Lower lobe of right lung (tissue), 2 donors: ENCODE results near the gene DPRX. TPM values are rescaled to one million over a fixed set of nuclear protein-coding genes. Genes with fewer than 3 reads are reported as not detected.

ENCODE experiments used
- ATAC-seq, 2 donors: fragments of 200-7000 bp; cut with Tn5 transposase; one replicate each; pipeline ENCODE4 v1.9.1; 2020 to 2022; ENCODE audit warnings: mild to moderate bottlenecking in 2 of 2, moderate library complexity in 2 of 2
- DNase-seq: peaks from one replicate; pipeline ENCODE4 v3.0.0-alpha.2; 2020
- H3K27ac ChIP-seq: fragments of 200-600 bp; one replicate; pipeline ENCODE4 v1.8.0; 2022
- H3K27me3 ChIP-seq: fragments of 200-600 bp; one replicate; pipeline ENCODE4 v1.8.0; 2022; ENCODE audit warnings: low read depth
- H3K36me3 ChIP-seq: fragments of 200-600 bp; one replicate; pipeline ENCODE4 v1.8.0; 2022; ENCODE audit warnings: mild to moderate bottlenecking
- H3K4me1 ChIP-seq: fragments of 200-600 bp; one replicate; pipeline ENCODE4 v1.8.0; 2022
- H3K4me3 ChIP-seq: fragments of 200-600 bp; one replicate; pipeline ENCODE4 v1.8.0; 2022; ENCODE audit warnings: mild to moderate bottlenecking
- H3K9me3 ChIP-seq: fragments of 200-600 bp; one replicate; pipeline ENCODE4 v1.8.0; 2022
- intact Hi-C: fragments of 100-400 bp; cut with DNase I; formaldehyde crosslinking; loops from one replicate; pipeline ENCODE4 v1.11.0; 2022
- long read RNA-seq: library from polyadenylated mRNA; unstranded; transcript quantifications from one replicate; pipeline ENCODE4 v2.0.0, GENCODE V29; 2021
- total RNA-seq: library from RNA; stranded (reverse); fragmentation: NEBNext Ultra II Directional; extraction: Animal tissue kit (Norgen Biotek cat#: 25700); gene quantifications from one replicate; pipeline ENCODE4 v1.2.1, GENCODE V29; 2021
- TF ChIP-seq, protein P1 (sequence below): fragments of 200-600 bp; IDR thresholded peaks from one replicate; pipeline ENCODE4 v1.8.0; 2022; ENCODE audit warnings: antibody characterized with exemption, mild to moderate bottlenecking
- donor health status: DM: no; HTN: yes; CAD: no; lungs with severe emphysema.

The DPRX gene, protein sequence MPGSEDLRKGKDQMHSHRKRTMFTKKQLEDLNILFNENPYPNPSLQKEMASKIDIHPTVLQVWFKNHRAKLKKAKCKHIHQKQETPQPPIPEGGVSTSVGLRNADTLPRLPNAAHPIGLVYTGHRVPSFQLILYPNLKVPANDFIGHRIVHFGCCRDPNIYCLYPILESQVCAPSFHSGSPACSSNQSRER
- total RNA-seq = not detected
- long read RNA-seq = 0 reads

DNA sequence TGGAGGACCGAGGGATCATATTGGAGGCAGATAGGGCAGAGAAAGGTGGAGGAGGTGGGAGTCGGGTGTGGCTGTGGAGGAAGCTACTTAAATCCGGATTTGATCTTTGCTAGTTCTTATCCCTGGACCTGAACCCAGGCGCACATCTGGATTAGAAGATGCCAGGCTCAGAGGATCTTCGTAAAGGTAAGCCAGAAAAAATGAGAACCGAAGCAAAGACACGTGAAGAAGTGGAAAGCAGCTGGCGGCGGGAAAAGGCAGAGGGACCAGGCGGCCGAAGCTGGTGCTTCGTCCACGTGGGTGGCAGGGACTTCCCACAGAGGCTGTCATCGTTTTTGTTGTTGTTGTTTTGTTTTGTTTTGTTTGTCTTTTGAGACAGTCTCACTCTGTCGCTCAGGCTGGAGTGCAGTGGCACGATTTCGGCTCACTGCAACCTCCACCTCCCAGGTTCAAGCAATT, at the start of gene DPRX:
TSS of gene DPRX (plus strand) at position 51 of the 459 bp plus-strand sequence. CDS start at position 159, 108 bp downstream.
- DNase-seq (no peak), ATAC-seq (no peak)
- Histone ChIP-seq H3K27me3 (no peaks in the 10 kb centered on the region), H3K9me3 (no peaks in the 10 kb centered on the region), H3K4me1 (no peaks in the 10 kb centered on the region), H3K4me3 (no peak within 1 kb of the TSS), H3K27ac (no peak within 1 kb of the TSS), H3K36me3 (no peaks in the 10 kb centered on the region)
- intact Hi-C loops = no loop called here
- TF ChIP-seq, protein P1, sequence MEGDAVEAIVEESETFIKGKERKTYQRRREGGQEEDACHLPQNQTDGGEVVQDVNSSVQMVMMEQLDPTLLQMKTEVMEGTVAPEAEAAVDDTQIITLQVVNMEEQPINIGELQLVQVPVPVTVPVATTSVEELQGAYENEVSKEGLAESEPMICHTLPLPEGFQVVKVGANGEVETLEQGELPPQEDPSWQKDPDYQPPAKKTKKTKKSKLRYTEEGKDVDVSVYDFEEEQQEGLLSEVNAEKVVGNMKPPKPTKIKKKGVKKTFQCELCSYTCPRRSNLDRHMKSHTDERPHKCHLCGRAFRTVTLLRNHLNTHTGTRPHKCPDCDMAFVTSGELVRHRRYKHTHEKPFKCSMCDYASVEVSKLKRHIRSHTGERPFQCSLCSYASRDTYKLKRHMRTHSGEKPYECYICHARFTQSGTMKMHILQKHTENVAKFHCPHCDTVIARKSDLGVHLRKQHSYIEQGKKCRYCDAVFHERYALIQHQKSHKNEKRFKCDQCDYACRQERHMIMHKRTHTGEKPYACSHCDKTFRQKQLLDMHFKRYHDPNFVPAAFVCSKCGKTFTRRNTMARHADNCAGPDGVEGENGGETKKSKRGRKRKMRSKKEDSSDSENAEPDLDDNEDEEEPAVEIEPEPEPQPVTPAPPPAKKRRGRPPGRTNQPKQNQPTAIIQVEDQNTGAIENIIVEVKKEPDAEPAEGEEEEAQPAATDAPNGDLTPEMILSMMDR = no peak

DNA sequence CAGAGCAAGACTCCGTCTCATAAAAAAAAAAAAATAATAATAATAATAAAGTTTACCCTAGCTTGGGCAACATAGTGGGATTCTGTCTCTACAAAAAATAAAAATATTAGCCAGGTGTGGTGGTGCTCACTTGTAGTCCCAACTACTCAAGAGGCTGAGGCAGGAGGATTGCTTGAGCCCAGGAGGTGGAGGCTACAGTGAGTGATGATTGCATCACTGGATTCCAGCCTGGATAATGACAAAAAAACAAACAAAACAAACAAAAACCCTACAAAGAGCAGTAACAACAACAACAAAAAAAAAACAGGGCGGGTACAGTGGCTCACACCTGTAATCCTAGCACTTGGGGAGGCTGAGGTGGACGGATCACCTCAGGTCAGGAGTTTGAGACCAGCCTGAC, 48.6 kb upstream of the DPRX start:
- H3K9me3 ChIP-seq = peaks cover 18% of the 10 kb centered on the region
- H3K27ac ChIP-seq = no peak overlapping the region
- DNase-seq = no peak
- H3K4me3 ChIP-seq = no peak overlapping the region
- TF ChIP-seq, protein P1 = no peak
- no peak for ATAC-seq
- intact Hi-C loops = no loop called here
- H3K36me3 ChIP-seq = peaks cover 15% of the 10 kb centered on the region
- H3K27me3 ChIP-seq = no peaks in the 10 kb centered on the region
- no peaks in the 10 kb centered on the region for H3K4me1 ChIP-seq

DNA sequence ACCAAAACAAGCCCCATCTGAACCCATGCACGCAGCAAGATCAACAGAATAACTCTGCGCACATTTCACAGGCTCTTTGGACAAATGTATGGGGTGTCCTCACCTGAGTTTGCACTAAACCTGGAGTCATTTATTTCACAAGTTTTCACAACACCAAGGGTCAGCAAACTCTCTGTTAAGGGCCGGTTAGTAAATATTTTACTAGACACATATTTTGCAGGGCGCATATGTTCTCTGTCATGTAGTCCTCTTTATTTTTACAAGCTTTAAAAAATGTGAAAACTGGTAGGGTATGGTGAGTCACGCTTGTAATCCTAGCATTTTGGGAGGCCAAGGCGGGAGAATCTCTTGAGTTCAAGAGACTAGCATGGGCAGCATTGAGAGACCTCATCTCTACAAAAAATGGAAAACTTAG, 45.5 kb upstream of the DPRX start:
- H3K4me3 ChIP-seq = no peak overlapping the region
- no peak for ATAC-seq
- TF ChIP-seq, protein P1 = no peak
- H3K4me1 ChIP-seq = no peaks in the 10 kb centered on the region
- no peak for DNase-seq
- intact Hi-C loops = no loop called here
- H3K9me3 ChIP-seq = no peaks in the 10 kb centered on the region
- no peaks in the 10 kb centered on the region for H3K36me3 ChIP-seq
- no peak overlapping the region for H3K27ac ChIP-seq
- no peaks in the 10 kb centered on the region for H3K27me3 ChIP-seq

DNA sequence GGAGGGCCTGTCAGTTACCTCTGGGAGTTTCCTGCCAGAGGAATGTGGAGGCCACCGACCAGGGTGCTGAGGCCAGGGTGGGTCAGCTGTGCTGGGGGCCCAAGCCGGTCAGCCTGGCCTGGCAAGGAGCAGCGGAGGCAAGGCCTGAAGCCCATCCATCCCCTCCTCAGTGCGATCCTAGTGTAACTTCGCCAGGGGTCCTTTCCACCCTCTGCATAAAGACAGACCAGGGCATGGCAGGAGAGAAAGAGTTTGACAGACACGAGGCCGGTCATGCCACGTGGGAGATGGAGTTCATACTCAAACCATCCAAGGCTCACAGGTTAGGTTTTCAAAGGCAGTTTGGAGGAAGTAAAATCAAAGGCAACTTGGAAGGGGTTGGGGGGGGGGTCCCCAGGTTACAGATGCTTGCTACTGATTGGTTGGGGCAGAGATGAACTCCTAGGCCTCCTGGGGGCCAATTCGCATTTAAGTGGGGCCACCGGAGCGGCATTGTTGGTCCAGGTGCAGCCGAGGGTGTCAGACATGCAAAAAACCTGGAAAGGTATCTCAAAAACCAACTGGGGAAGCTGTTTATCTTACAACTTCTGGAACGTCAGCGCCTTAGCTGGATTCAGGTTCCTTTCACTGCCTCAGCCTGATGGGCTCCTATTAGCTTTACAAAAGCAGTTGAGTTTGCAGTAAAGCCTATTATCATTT, 36.8 kb upstream of the DPRX start:
- H3K4me3 ChIP-seq = no peak overlapping the region
- TF ChIP-seq, protein P1 = no peak
- DNase-seq (no peak), ATAC-seq (no peak)
- intact Hi-C loops = no loop called here
- H3K4me1 ChIP-seq = no peaks in the 10 kb centered on the region
- no peaks in the 10 kb centered on the region for H3K36me3 ChIP-seq
- no peak overlapping the region for H3K27ac ChIP-seq
- H3K27me3 ChIP-seq = no peaks in the 10 kb centered on the region
- no peaks in the 10 kb centered on the region for H3K9me3 ChIP-seq

DNA sequence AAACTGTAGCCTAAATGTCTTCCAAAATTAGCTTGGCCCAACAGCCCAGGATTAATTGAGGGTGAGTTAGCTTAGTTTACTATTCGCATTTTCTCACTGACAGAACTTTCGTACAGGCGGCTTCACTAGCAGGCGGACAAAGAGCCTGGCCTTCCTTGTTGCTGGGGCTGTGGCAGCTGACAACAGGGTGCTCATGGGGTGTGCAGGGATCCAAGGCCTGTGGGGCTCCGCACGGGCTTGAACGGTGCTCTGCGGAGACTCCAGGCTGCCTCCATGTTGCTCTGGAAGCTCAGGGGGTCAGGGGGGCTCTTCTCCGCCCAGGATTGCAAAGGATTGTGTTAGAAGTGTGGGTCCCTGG, 36.3 kb upstream of the DPRX start:
- intact Hi-C loops = no loop called here
- no peak overlapping the region for H3K4me3 ChIP-seq

More for the DNA sequence above, 36.3 kb upstream of the DPRX start:
- H3K27ac ChIP-seq = no peak overlapping the region
- DNase-seq = no peak
- no peaks in the 10 kb centered on the region for H3K9me3 ChIP-seq
- TF ChIP-seq, protein P1 = no peak
- H3K27me3 ChIP-seq = no peaks in the 10 kb centered on the region
- H3K36me3 ChIP-seq = no peaks in the 10 kb centered on the region
- no peaks in the 10 kb centered on the region for H3K4me1 ChIP-seq
- no peak for ATAC-seq
